HepG2 (cell line): ENCODE results near the gene RPL23. TPM values are rescaled to one million over a fixed set of nuclear protein-coding genes. Genes with fewer than 3 reads are reported as not detected.

Source experiments
- ATAD3A ChIP-seq: sonication (generic); formaldehyde crosslinking; IDR thresholded peaks from 2 replicates; pipeline ENCODE4 v1.4.0; 2020; ENCODE audit warnings: missing genetic modification reagents
- CENPX ChIP-seq: sonication (generic); formaldehyde crosslinking; IDR thresholded peaks from 2 replicates; pipeline ENCODE4 v1.9.0; 2021; ENCODE audit warnings: mild to moderate bottlenecking, missing genetic modification reagents, moderate library complexity
- CHD2 ChIP-seq: IDR thresholded peaks from 2 replicates; pipeline ENCODE4 v1.6.1; 2011; ENCODE audit warnings: low read depth, low read length, improper control_type of control experiment
- HOXA5 ChIP-seq: sonication (generic); formaldehyde crosslinking; IDR thresholded peaks from 2 replicates; pipeline ENCODE4 v1.4.0; 2020; ENCODE audit warnings: missing genetic modification reagents
- KAT2B ChIP-seq: fragments of 150-350 bp; IDR thresholded peaks from 2 replicates; pipeline ENCODE4 v1.6.1; 2014; ENCODE audit warnings: low read depth, low read length, borderline replicate concordance
- NAIF1 ChIP-seq: sonication (generic); formaldehyde crosslinking; IDR thresholded peaks from 2 replicates; pipeline ENCODE4 v1.5.0; 2020; ENCODE audit warnings: mild to moderate bottlenecking, missing genetic modification reagents, borderline replicate concordance
- NCOA1 ChIP-seq: sonication (generic); formaldehyde crosslinking; IDR thresholded peaks from 2 replicates; pipeline ENCODE4 v1.9.0; 2021; ENCODE audit warnings: missing genetic modification reagents
- RFX5 ChIP-seq: IDR thresholded peaks from 2 replicates; pipeline ENCODE4 v1.6.1; 2011; ENCODE audit warnings: low read depth, low read length, improper control_type of control experiment
- SETDB1 ChIP-seq: sonication (generic); formaldehyde crosslinking; IDR thresholded peaks from 2 replicates; pipeline ENCODE4 v1.5.1; 2020; ENCODE audit warnings: missing genetic modification reagents, mild to moderate bottlenecking, borderline replicate concordance
- SMYD3 ChIP-seq: sonication (generic); formaldehyde crosslinking; IDR thresholded peaks from 2 replicates; pipeline ENCODE4 v1.8.1; 2023; ENCODE audit warnings: mild to moderate bottlenecking, missing genetic modification reagents
- TCF7L2 ChIP-seq: IDR thresholded peaks from 2 replicates; pipeline ENCODE4 v1.6.1; 2011; ENCODE audit warnings: mild to moderate bottlenecking, low read depth, low read length, moderate library complexity
- U2AF1 ChIP-seq: fragments of 200-400 bp; formaldehyde crosslinking; optimal IDR thresholded peaks from 2 replicates; pipeline ENCODE3; 2017; ENCODE audit warnings: mild to moderate bottlenecking, low read depth, low read length
- YY1 ChIP-seq: IDR thresholded peaks from 2 replicates; pipeline ENCODE4 v1.6.1; 2011; ENCODE audit warnings: low read length, low read depth, moderate library complexity, mild to moderate bottlenecking; ENCODE audit not compliant: insufficient read depth, insufficient replicate concordance
- ZNF552 ChIP-seq: sonication (generic); formaldehyde crosslinking; IDR thresholded peaks from 2 replicates; pipeline ENCODE4 v1.9.0; 2022; ENCODE audit warnings: missing genetic modification reagents, mild to moderate bottlenecking, borderline replicate concordance
- ZNF644 ChIP-seq: IDR thresholded peaks from 2 replicates; pipeline ENCODE4 v1.6.1; 2016; ENCODE audit warnings: low read depth
- ZNF776 ChIP-seq: sonication (generic); formaldehyde crosslinking; IDR thresholded peaks from 2 replicates; pipeline ENCODE4 v1.4.0; 2020; ENCODE audit warnings: mild to moderate bottlenecking, missing genetic modification reagents
- polyA plus RNA-seq, 8 experiments: library from polyadenylated mRNA; depleted of rRNA in 3 of 8; stranded (reverse) in 7 of 8; unstranded in 1 of 8; fragments of >200 nt; fragmentation: Illumina TruSeq in 4 of 8; extraction: Trizol in 4 of 8; gene quantifications; 2 replicates each; pipeline versions ENCODE4 v1.2.1 to v1.2.3, GENCODE V29; 2011 to 2016; ENCODE audit warnings: low read depth in 4 of 8, missing spikeins in 1 of 8, mixed read lengths in 1 of 8; ENCODE audit not compliant: insufficient read depth in 1 of 8
- total RNA-seq, 5 experiments: library from RNA; depleted of rRNA; stranded (reverse); fragments of >200 nt; fragmentation: Illumina TruSeq; extraction: Trizol; gene quantifications; 2 replicates each; pipeline ENCODE4 v1.2.3, GENCODE V29; 2016; ENCODE audit warnings: low read depth in 1 of 5
- TF ChIP-seq, protein P1 (sequence below): sonication (generic); formaldehyde crosslinking; IDR thresholded peaks from 2 replicates; pipeline ENCODE4 v1.8.0; 2022; ENCODE audit warnings: mild to moderate bottlenecking, missing genetic modification reagents
- TF ChIP-seq, protein P2 (sequence below): sonication (generic); formaldehyde crosslinking; IDR thresholded peaks from 2 replicates; pipeline ENCODE4 v1.9.0; 2022; ENCODE audit warnings: low read depth, missing genetic modification reagents
- TF ChIP-seq, protein P3 (sequence below): IDR thresholded peaks from 2 replicates; pipeline ENCODE4 v1.6.1; 2016; ENCODE audit warnings: low read depth, missing genetic modification reagents, missing compliant biosample characterization
- TF ChIP-seq, protein P4 (sequence below): sonication (generic); formaldehyde crosslinking; IDR thresholded peaks from 2 replicates; pipeline ENCODE4 v1.4.0; 2020; ENCODE audit warnings: low read depth, mild to moderate bottlenecking, missing genetic modification reagents

The RPL23 gene
- total and polyA plus RNA-seq, 2 of the 13 experiments (the other 11 are each of a cell fraction or from before 2014, with no cell fraction given) = 2,790 to 4,860 TPM

DNA sequence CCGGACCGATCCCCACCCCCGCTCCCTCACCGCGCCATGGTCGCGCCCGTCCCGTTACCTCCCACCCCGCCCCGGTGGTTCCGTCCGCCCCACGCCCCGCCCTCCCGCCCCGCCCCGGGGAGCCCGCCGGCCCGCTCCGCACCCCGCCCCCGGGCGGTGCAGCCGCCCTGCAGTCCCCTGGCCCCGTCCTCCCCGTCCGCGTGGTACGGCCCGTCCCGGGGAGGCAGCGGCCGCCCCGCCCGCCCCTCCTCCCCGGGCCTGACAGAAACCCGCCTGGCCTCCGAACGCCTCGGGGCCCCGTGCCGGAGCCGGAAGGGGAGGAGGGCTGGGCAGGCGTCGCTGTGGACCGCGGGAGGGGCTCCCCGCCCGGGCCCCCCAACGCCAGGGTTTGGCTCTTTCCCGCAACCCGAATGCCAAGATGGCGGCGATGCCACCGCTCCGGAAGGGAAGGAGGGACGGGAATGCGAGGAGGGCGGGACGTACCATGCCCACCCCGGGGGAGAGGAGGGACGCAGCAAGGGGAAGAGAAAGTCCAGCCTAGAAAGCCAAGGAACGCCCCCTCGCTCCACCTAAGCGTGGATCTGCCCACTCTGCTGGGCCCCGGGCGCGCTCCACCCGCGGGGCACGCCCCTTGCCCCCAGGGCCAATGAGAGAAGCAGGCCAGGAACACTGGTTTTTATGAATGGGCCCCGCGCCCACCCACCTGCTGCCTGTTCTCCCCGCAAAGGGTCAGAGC is 53.9 kb downstream of the RPL23 start, which contains the start of gene PIP4K2B (continued):
- TF ChIP-seq NCOA1 (CRISPR knock-in tag) (no peak; the same call in 1 of the 2 replicates), U2AF1 (peak; percentile 97), ZNF776 (CRISPR knock-in tag) (no peak), CHD2 (no peak; the same call in 1 of the 2 replicates), ZNF644 (no peak), ZNF552 (CRISPR knock-in tag) (peak; percentile 76; the same call in 1 of the 2 replicates), SMYD3 (CRISPR knock-in tag) (peak; percentile 19; the same call in 1 of the 2 replicates), ATAD3A (CRISPR knock-in tag) (0 out of 2 replicates have a peak, but pooled peaks have one; percentile 43), KAT2B (no peak), HOXA5 (peak; percentile 90; the same call in 1 of the 2 replicates), NAIF1 (no peak; the same call in 1 of the 2 replicates), RFX5 (no peak; the same call in 1 of the 2 replicates), YY1 (peak; percentile 99), CENPX (CRISPR knock-in tag) (no peak), SETDB1 (no peak), TCF7L2 (no peak)
- TF ChIP-seq, protein P1, sequence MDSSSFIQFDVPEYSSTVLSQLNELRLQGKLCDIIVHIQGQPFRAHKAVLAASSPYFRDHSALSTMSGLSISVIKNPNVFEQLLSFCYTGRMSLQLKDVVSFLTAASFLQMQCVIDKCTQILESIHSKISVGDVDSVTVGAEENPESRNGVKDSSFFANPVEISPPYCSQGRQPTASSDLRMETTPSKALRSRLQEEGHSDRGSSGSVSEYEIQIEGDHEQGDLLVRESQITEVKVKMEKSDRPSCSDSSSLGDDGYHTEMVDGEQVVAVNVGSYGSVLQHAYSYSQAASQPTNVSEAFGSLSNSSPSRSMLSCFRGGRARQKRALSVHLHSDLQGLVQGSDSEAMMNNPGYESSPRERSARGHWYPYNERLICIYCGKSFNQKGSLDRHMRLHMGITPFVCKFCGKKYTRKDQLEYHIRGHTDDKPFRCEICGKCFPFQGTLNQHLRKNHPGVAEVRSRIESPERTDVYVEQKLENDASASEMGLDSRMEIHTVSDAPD (CRISPR knock-in tag) = 0 out of 2 replicates have a peak, but pooled peaks have one; percentile 59
- TF ChIP-seq, protein P2, sequence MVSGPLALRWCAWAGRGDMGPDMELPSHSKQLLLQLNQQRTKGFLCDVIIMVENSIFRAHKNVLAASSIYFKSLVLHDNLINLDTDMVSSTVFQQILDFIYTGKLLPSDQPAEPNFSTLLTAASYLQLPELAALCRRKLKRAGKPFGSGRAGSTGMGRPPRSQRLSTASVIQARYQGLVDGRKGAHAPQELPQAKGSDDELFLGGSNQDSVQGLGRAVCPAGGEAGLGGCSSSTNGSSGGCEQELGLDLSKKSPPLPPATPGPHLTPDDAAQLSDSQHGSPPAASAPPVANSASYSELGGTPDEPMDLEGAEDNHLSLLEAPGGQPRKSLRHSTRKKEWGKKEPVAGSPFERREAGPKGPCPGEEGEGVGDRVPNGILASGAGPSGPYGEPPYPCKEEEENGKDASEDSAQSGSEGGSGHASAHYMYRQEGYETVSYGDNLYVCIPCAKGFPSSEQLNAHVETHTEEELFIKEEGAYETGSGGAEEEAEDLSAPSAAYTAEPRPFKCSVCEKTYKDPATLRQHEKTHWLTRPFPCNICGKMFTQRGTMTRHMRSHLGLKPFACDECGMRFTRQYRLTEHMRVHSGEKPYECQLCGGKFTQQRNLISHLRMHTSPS (CRISPR knock-in tag) = peak; percentile 51
- TF ChIP-seq, protein P3, sequence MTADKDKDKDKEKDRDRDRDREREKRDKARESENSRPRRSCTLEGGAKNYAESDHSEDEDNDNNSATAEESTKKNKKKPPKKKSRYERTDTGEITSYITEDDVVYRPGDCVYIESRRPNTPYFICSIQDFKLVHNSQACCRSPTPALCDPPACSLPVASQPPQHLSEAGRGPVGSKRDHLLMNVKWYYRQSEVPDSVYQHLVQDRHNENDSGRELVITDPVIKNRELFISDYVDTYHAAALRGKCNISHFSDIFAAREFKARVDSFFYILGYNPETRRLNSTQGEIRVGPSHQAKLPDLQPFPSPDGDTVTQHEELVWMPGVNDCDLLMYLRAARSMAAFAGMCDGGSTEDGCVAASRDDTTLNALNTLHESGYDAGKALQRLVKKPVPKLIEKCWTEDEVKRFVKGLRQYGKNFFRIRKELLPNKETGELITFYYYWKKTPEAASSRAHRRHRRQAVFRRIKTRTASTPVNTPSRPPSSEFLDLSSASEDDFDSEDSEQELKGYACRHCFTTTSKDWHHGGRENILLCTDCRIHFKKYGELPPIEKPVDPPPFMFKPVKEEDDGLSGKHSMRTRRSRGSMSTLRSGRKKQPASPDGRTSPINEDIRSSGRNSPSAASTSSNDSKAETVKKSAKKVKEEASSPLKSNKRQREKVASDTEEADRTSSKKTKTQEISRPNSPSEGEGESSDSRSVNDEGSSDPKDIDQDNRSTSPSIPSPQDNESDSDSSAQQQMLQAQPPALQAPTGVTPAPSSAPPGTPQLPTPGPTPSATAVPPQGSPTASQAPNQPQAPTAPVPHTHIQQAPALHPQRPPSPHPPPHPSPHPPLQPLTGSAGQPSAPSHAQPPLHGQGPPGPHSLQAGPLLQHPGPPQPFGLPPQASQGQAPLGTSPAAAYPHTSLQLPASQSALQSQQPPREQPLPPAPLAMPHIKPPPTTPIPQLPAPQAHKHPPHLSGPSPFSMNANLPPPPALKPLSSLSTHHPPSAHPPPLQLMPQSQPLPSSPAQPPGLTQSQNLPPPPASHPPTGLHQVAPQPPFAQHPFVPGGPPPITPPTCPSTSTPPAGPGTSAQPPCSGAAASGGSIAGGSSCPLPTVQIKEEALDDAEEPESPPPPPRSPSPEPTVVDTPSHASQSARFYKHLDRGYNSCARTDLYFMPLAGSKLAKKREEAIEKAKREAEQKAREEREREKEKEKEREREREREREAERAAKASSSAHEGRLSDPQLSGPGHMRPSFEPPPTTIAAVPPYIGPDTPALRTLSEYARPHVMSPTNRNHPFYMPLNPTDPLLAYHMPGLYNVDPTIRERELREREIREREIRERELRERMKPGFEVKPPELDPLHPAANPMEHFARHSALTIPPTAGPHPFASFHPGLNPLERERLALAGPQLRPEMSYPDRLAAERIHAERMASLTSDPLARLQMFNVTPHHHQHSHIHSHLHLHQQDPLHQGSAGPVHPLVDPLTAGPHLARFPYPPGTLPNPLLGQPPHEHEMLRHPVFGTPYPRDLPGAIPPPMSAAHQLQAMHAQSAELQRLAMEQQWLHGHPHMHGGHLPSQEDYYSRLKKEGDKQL (CRISPR knock-in tag) = 0 out of 2 replicates have a peak, but pooled peaks have one; percentile 3
- TF ChIP-seq, protein P4, sequence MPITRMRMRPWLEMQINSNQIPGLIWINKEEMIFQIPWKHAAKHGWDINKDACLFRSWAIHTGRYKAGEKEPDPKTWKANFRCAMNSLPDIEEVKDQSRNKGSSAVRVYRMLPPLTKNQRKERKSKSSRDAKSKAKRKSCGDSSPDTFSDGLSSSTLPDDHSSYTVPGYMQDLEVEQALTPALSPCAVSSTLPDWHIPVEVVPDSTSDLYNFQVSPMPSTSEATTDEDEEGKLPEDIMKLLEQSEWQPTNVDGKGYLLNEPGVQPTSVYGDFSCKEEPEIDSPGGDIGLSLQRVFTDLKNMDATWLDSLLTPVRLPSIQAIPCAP (CRISPR knock-in tag) = 0 out of 2 replicates have a peak, but pooled peaks have one; percentile 33
